Thoracic aorta (tissue), 2 donors: ENCODE data around the gene GFPT2. TPM values are rescaled to one million over a fixed set of nuclear protein-coding genes. Genes with fewer than 3 reads are reported as not detected.

Experiments used
- ATAC-seq: fragments of 150-250 bp; one replicate; pipeline ENCODE4 v1.8.0; 2017; ENCODE audit warnings: low read depth; ENCODE audit not compliant: insufficient number of reproducible peaks, low FRiP score
- DNase-seq: peaks from one replicate; pipeline ENCODE4 v3.0.0-alpha.2; 2020; ENCODE audit warnings: low spot score
- H3K27ac ChIP-seq, 2 donors: fragments of 200-600 bp; sonication (generic); 1 replicate in 1 of 2; 2 replicates in 1 of 2; pipeline ENCODE4 v1.5.1; 2016; ENCODE audit warnings: mild to moderate bottlenecking in 2 of 2, moderate library complexity in 2 of 2
- H3K27me3 ChIP-seq: fragments of 200-600 bp; sonication (generic); replicated peaks from 2 replicates; pipeline ENCODE4 v1.6.0; 2016; ENCODE audit warnings: mild to moderate bottlenecking; ENCODE audit not compliant: insufficient read depth
- H3K36me3 ChIP-seq: fragments of 200-600 bp; sonication (generic); one replicate; pipeline ENCODE4 v1.5.1; 2016
- H3K4me1 ChIP-seq, 2 donors: fragments of 200-600 bp; sonication (generic); 1 replicate in 1 of 2; 2 replicates in 1 of 2; pipeline versions ENCODE4 v1.5.1 to v1.6.0; 2016; ENCODE audit warnings: low read depth in 2 of 2, mild to moderate bottlenecking in 1 of 2; ENCODE audit not compliant: control insufficient read depth in 1 of 2
- H3K4me3 ChIP-seq: fragments of 200-600 bp; sonication (generic); 2 replicates; pipeline ENCODE4 v1.5.1; 2016; ENCODE audit warnings: mild to moderate bottlenecking
- H3K9me3 ChIP-seq: fragments of 200-600 bp; sonication (generic); 2 replicates; pipeline ENCODE4 v1.5.1; 2016
- total RNA-seq, 2 donors: library from RNA; depleted of rRNA; stranded (reverse); fragments of >200 nt; gene quantifications; one replicate each; pipeline versions ENCODE4 v1.1.0 to v1.2.3, GENCODE V29; 2016
- TF ChIP-seq, protein P1 (sequence below): fragments of 200-600 bp; sonication (generic); IDR thresholded peaks from one replicate; pipeline ENCODE4 v1.5.1; 2019; ENCODE audit warnings: antibody characterized with exemption

Gene GFPT2
- total RNA-seq, 2 donors from 2014 or later: 32.1 to 136 TPM

DNA sequence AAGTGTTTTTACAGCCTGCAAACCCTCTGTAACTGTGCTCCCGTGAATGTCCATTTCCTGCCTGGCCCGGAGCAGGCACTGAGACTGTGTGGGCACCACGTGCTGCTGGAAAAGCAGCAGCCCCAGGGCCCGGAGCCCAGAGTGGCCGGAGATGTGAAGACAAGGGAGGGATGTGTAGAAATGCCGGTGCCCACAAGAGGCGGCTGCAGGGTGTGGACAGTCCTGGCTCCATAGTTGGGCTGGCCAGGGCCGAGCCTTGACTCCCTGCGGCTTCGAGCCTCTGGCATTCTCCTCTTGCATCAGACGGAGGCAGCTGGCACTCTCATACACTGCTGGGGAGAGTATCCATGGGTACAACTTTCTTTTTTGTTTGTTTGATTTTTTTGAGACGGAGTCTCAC lies 13.2 kb upstream of the GFPT2 start:
- H3K4me1 ChIP-seq: no peaks in the 10 kb centered on the region
- TF ChIP-seq, protein P1, sequence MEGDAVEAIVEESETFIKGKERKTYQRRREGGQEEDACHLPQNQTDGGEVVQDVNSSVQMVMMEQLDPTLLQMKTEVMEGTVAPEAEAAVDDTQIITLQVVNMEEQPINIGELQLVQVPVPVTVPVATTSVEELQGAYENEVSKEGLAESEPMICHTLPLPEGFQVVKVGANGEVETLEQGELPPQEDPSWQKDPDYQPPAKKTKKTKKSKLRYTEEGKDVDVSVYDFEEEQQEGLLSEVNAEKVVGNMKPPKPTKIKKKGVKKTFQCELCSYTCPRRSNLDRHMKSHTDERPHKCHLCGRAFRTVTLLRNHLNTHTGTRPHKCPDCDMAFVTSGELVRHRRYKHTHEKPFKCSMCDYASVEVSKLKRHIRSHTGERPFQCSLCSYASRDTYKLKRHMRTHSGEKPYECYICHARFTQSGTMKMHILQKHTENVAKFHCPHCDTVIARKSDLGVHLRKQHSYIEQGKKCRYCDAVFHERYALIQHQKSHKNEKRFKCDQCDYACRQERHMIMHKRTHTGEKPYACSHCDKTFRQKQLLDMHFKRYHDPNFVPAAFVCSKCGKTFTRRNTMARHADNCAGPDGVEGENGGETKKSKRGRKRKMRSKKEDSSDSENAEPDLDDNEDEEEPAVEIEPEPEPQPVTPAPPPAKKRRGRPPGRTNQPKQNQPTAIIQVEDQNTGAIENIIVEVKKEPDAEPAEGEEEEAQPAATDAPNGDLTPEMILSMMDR: no peak
- no peaks in the 10 kb centered on the region for H3K27me3 ChIP-seq
- no peaks in the 10 kb centered on the region for H3K9me3 ChIP-seq
- no peaks in the 10 kb centered on the region for H3K36me3 ChIP-seq
- DNase-seq (no peak), ATAC-seq (no peak)
- peak overlapping the region; percentile 20 for H3K4me3 ChIP-seq
- peak overlapping the region in 1 of 2 donors; percentile 20 for H3K27ac ChIP-seq

DNA sequence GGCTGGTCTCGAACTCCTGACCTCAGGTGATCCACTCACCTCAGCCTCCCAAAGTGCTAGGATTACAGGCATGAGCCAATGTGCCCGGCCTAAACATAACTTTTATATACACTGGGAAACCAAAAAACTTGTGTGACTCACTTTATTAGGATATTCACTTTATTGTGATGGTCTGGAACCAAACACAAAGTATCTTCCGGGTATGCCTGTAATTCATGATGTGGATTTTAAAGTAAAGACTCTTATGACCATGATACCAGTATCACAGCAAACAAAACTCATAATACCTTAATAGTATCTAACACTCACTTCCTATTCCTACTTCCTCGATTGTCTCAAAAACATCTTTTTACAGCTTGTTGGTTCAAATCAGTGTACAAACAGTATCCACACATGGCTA lies 12.7 kb upstream of the GFPT2 start:
- DNase-seq (no peak), ATAC-seq (no peak)
- Histone ChIP-seq H3K27me3 (no peaks in the 10 kb centered on the region), H3K9me3 (no peaks in the 10 kb centered on the region), H3K27ac (peak overlapping the region in 1 of 2 donors; percentile 20), H3K36me3 (no peaks in the 10 kb centered on the region), H3K4me3 (peak overlapping the region; percentile 20), H3K4me1 (no peaks in the 10 kb centered on the region)
- TF ChIP-seq, protein P1: no peak

DNA sequence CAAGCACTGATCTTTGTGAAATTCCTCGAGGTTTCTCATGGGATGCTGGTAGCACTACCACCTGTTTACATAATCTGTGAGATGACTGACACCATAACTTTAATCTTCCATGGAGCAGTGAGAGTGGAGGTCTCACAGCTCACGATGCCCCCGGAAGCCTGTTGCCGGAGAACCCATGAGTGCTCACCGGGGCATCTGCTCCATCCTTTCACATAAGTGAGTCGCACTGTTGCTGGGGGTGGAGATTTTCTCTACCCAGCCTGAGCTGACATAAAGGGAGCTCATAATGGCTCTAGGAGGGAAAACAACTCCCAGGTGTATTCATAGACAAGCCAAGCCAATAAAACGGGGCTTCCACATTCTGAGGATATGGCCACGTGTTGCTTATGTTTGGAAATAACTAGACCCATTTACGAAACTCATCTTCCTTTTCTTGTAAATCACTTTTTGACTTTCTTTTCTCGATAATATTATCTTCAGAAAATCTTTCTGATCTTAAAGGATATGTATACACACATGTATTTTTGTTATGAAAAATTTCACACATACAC lies 11.2 kb upstream of the GFPT2 start:
- H3K4me3 ChIP-seq: no peak overlapping the region
- no peaks in the 10 kb centered on the region for H3K9me3 ChIP-seq
- DNase-seq (no peak), ATAC-seq (no peak)
- no peaks in the 10 kb centered on the region for H3K27me3 ChIP-seq
- H3K36me3 ChIP-seq: no peaks in the 10 kb centered on the region
- TF ChIP-seq, protein P1: no peak
- H3K4me1 ChIP-seq: no peaks in the 10 kb centered on the region
- no peak overlapping the region for H3K27ac ChIP-seq

DNA sequence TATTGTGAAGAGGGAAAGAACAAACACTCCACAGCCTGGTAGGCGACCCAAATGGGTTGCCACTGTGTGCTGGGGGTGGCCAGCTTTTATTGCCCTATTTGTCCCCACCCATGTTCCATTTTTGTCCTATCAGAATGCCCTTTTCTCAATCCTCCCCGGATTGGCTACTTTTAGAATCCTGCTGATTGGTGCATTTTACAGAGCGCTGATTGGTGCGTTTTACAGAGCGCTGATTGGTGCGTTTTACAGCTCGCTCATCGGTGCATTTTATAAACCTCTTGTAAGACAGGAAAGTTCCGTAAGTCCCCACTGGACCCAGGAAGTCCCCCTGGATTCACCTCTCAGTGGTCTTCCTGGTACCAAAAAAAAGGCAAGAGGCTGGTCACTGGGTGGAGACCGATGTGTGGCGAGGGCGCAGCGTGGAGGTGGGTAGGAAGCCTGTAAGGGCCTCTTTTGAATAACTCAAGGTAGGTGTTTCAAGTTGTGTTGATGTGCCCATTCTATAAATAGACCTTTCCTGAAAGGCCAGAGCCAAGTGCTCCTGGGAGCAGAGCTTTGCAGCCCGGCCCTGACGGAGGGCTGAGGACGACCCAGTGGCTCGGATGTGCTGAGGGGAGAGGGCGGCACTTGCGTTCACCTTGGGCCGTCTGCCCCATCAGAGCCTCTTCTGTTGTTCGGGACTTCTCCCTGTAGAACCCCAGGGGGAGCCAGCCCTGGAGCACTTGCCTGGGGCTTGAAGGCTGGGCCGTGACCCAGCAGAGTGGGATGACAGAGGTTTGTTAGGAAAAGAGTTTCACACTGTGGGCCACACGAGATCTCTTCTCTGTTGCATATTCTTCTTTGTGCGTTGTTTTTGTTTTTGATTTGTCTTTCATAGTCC lies 7.2 kb upstream of the GFPT2 start:
- no peak overlapping the region for H3K27ac ChIP-seq
- DNase-seq (no peak), ATAC-seq (no peak)
- H3K9me3 ChIP-seq: no peaks in the 10 kb centered on the region
- TF ChIP-seq, protein P1: no peak
- H3K36me3 ChIP-seq: no peaks in the 10 kb centered on the region
- no peaks in the 10 kb centered on the region for H3K27me3 ChIP-seq
- H3K4me3 ChIP-seq: no peak overlapping the region
- no peaks in the 10 kb centered on the region for H3K4me1 ChIP-seq

DNA sequence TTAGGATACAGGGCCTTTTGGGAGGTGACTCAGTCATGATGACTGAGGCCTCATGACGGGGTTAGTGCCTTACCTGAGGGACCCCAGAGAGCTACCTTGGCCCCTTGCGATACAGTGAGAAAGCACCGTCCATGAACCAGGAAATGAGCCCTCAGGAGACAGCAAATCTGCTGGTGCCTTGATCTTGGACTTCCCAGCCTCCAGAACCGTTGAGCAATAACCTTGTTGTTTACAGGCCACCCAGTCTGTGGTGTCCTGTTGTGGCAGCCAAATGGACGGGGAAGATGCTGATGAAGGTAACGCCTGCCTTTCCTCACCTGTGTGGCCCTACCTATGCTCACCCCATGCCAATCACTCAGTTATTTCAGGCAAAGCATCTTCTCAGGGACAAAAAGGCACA lies 5.6 kb upstream of the GFPT2 start:
- Histone ChIP-seq H3K36me3 (no peaks in the 10 kb centered on the region), H3K27me3 (no peaks in the 10 kb centered on the region), H3K4me3 (no peak overlapping the region), H3K9me3 (no peaks in the 10 kb centered on the region), H3K27ac (no peak overlapping the region), H3K4me1 (peaks cover 0 to 5% of the 10 kb centered on the region in 2 donors)
- TF ChIP-seq, protein P1: no peak
- no peak for DNase-seq
- no peak for ATAC-seq
